HG03045 (cell line): Measurements from ENCODE around the gene MFSD6.
"Not testable (repeated sequence)": the region's sequence is repeated elsewhere in the genome, so short reads cannot be mapped to it uniquely, and the experiment has no call there.

Experiments
- ATAC-seq: cut with Tn5 transposase; IDR thresholded peaks from one replicate; pipeline ENCODE4 v1.9.1; 2021; ENCODE audit warnings: mild to moderate bottlenecking, moderate library complexity; ENCODE audit not compliant: unreplicated experiment

Gene MFSD6

GRCh38 chr2:190404487-190404886, 3.7 kb upstream of the MFSD6 start:
- no peak for ATAC-seq

DNA sequence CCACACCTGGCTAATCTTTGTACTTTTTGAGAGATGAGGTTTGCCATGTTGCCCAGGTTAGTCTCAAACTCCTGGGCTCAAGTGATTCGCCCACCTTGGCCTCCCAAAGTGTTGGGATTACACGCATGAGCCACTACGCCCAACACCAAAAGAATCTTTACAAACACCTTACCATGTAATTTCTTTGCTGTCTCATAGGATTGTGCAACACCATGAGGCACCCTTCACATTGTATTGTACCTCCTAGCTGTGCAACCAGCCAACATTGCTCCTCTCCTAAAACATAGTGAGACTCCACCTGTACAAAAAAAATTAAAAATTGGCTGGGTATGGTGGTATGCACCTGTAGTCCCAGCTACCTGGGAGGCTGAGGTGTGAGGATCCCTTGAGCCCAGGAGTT, 3.1 kb upstream of the MFSD6 start:
- no peak for ATAC-seq

DNA sequence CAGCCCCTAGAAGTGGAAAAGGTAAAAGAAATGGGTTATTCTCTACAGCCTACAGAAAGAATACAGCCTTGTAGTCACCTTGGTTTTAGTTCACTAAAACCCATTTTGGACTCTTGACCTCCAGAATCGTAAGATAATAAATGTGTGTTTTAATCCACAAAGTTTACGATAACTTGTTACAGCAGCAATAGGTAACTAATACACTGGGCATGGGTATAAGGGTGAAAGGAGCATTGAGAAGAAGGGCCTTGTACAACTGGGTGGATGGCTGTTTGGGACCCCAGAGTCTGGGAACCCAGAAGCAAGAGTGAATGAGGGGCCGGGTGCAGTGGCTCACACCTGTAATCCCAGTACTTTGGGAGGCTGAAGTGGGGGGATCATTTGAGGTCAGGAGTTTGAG, 2.2 kb upstream of the MFSD6 start:
- no peak for ATAC-seq

- ATAC-seq = no peak
Measured at GRCh38 chr2:190406805-190407204, 1.4 kb upstream of the MFSD6 start.

GRCh38 chr2:190407246-190407661, 901 bp upstream of the MFSD6 start:
- no peak for ATAC-seq

- peak; percentile 63 for ATAC-seq
Measured at GRCh38 chr2:190408538-190409271, 550 bp downstream of the MFSD6 start.

GRCh38 chr2:190409616-190410015, 1.5 kb downstream of the MFSD6 start:
- ATAC-seq = no peak

DNA sequence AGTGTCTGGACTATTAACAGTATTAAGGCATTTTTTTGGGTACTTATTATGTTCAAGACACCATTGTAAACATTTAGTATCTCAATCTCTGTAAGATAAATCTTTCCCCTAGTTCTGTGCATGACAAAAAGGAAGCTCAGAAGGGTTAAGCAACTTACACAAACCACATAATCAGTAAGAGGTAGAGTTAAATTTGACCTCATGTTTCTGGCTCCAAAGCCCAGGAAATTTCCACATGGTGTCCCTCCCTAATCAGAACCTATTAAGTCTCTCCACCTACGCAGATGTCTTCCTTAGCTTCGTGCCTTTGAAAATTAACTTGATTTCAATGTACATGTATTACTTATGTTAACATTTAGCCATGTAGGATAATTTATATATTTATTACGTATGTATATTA, 2.0 kb downstream of the MFSD6 start:
- ATAC-seq = no peak

DNA sequence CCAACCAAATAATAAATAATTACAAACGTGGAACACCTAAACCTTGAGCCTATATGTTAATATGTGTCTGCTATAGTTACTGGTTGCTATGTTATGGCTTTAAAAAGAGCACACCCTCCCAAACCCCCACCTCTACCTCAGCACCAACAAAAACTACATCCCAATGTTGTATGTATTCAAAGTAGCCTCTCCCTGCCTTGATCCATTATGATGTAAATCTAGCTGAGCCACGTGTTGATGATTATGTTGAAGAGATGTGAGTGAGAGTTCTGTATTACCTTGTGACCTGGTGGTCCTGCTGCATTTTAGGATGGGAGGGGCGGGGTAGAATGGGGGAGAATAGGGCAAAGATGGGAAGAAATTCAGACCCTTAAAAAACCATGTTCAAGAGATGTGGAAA, 4.8 kb downstream of the MFSD6 start:
- ATAC-seq = no peak

DNA sequence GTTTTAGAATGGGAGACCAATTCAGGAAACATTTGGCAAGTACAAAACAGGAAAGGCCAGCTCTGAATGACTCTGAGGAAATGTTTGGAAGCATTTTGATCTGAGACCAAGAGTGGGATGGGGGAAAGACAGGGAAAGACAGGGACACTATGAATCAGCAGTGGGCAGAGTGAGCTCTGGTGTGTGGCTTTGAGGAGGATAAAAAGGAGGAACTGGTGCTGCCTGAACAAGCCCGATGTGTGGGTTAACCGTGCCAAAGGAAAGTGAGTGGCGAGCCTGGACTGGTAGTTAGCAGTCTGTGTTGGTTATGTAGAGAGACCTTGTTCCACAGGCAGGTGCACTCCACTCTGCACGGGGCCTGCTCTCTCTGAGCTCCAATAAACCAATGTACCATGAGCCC, 5.3 kb downstream of the MFSD6 start:
- no peak for ATAC-seq

GRCh38 chr2:190415251-190415650, 7.1 kb downstream of the MFSD6 start:
- ATAC-seq = no peak

- no peak for ATAC-seq
Measured at GRCh38 chr2:190415794-190416775, 7.9 kb downstream of the MFSD6 start.

GRCh38 chr2:190417045-190417842, 9.1 kb downstream of the MFSD6 start:
- ATAC-seq = no peak

DNA sequence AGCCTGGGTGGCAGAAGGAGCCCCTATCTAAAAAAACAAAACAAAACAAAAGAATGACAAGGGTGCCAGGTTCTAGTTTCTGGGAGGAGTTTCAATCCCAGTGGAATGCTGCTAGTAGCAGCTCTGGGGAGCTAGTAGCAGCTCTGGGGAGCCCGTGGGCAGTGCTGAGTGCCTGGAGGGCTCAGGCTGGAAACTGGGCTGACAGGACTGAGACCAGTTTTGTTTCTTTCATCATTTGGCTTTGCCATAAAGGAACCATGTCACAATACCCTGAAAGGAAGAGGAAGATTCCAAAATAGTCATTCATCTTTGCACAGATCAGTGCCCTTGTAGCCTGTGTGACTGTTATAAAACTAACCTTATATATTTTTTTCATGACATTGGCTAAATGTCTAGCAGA, 10.6 kb downstream of the MFSD6 start:
- ATAC-seq = no peak

DNA sequence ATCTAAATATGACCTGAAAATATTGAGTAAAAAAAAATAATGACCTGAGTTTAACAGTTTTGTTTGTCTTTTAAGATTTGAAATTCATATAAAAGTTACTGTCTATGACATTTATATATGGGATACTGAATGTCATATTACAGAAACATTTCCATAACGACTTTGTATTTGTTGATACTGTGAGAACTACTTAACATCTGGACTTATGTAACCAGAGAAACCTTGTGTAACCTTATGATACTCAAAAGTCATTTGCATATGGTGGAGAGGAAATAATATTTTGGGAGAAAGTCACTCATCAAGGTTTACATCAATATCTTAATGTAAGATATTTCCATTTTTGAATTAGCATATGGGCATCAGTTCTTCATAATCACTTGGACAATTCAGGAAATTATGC, 12.6 kb downstream of the MFSD6 start:
- no peak for ATAC-seq

DNA sequence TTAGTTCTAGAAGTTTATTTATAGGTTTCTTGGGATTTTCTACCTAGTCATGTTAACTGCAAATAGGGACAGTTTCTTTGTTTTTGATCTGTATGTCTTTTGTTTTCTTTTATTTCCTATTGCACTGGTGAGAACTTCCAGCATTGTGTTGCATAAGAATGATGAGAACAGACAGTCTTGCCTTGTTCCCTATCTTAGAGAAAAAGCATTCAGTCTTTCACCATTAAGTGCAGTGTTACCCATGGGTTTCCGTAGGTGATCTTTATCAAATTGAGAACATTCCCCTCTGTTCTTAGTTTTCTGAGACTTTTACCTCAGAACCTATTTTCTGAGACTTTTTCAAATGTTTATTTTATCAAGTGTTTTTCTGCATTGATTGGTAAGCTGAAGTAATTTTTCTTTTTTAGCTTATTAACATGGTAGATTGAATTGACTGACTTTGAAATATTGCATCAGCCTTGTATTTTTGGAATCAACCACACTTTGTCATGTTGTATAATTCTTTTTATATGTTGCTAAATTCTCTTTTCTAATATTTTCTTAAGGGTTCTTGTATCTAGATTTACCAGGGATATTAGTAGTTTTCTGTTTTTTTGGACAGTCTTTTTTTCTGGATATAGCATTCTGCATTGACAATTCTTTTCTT, 17.2 kb downstream of the MFSD6 start:
- no peak for ATAC-seq

GRCh38 chr2:190425883-190426658, 17.9 kb downstream of the MFSD6 start:
- ATAC-seq = no peak

DNA sequence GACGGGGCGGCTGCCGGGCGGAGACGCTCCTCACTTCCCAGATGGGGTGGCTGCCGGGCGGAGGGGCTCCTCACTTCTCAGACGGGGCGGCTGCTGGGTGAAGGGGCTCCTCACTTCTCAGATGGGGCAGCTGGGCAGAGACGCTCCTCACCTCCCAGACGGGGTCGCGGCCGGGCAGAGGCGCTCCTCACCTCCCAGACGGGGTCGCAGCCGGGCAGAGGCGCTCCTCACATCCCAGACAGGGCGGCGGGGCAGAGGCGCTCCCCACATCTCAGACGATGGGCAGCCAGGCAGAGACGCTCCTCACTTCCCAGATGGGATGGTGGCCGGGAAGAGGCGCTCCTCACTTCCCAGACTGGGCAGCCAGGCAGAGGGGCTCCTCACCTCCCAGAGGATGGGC, 22.7 kb downstream of the MFSD6 start:
- not testable (repeated sequence) for ATAC-seq

DNA sequence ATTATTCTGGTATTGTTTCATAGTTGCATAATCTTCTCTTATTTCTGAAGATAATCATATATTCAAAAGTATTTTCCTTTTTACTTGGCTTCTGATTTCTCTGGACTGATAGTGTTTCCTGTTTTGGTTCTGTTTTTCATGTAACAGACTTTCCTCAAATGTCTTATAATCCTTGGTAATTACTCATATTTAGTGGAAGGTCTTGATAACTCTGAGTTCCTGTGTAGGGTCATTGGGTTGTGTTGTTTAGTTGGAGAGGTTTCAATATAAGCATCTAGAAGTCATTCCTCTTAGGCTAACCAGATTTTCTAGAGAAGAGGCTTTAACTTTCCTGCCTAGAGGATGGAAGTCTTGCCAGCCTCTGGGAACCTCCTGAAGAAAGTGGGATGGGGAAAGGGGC, 23.8 kb downstream of the MFSD6 start:
- no peak for ATAC-seq
